Measurements from ENCODE around the gene ZNF619.
"Not testable (repeated sequence)": the region's sequence is repeated elsewhere in the genome, so short reads cannot be mapped to it uniquely, and the experiment has no call there.

ZNF619 gene

DNA sequence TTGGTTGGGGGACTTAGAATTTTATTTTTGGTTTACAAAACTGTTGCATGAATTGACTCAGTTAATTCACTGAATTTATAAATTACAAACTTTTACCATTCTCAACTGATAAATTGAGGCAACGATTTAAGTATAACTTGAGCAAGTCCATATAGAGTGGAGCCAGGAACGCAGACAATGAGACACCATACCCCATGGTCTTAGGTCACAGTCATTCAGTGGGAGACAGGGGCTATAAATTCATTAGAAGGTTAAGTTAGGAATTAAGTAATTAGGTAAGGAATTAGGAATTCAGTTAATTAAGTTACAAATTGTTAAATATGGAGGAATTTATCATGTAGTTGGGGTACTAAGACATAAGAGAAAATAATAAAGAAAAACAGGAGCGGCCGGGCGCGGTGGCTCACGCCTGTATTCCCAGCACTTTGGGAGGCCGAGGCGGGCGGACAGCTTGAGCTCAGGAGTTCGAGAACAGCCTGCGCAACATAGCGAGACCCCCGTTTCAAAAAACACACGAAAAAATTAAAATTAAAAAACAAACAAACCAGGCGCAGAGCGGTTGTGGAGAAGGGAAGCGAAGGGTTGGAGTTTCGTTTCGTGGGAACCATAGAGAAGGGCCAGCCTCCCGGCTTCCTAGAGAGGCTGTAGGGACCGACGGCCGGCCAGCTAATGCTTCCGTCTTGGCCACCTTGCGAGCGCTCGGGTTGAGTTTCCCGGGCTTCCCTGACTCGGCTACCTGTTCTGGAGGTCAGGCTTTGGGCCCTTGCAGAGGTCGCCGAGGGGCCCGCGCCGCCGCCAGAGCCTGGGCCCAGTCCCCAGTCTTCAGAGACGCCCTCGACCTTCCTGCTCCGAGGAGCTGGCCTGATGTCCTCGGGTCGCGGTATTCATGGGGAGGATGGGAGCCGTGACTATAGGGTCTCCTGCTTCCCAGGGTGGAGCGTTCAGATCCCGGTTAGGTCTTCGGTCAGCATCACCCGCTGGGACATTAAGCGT lies at the start of gene ZNF619:
Gene ZNF619 (plus strand): TSS at position 645 of the 993 bp plus-strand sequence. CDS start 858 bp downstream, outside the sequence.
- peak; percentile 16 for DNase-seq

DNA sequence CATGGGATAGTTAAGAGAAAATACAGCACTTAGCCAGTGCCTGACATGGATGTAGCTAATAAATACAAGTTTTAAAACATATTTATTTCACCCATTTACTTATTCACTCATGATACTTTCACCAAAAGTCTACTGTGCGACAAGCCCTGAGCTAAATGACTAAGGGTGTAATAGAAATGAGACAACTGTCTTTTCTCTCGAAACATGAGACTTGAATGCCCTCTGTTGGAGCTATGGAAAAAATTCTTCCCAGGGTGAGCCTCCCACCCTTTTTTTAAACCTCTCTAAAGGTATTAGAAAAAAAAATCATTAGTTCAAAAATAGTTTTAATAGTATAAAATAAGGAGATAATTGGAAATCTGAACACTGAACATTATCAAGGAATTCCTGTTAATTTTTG lies 44.1 kb upstream of the ZNF619 start:
- DNase-seq = no peak

GRCh38 chr3:40437889-40438288 lies 39.0 kb upstream of the ZNF619 start:
- DNase-seq = no peak

DNA sequence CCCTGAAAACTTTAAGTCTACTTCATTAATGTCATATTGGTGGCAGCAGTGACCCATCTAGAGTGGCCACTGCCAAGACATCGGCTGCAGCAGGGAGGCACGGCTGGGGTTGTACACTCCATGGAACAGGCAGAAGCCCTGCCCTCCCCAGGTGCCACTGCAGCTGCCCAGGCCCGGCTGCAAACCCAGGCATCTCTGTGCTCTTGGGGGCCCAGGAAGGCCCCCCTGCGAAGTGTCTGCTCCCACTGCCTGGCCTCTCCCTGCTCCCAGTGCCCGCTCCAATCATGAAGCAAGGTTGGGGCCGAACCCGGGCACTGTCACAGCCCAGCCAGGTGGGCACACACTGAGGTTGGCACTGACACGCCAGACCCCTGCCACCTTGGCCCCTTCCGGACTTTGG lies 31.9 kb upstream of the ZNF619 start:
- no peak for DNase-seq

DNA sequence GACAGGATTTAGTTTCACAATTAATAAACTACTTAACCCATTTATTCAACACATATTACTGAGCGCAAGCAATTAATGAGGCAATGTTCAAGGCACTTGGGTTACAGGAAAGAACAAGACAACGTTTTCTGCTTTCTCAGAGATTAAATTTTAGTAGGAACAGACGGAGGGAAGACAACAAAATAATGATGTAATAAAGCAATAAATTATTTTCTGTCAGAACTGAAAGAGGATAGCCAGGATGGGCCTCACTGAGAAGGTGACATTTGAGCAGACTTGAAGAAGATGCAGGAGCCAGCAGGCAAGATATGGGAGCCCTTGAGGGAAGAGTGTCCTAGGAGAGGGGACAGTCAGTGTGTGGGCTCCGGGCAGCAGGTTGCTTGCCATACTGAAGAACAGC lies 31.0 kb upstream of the ZNF619 start:
- DNase-seq = no peak

DNA sequence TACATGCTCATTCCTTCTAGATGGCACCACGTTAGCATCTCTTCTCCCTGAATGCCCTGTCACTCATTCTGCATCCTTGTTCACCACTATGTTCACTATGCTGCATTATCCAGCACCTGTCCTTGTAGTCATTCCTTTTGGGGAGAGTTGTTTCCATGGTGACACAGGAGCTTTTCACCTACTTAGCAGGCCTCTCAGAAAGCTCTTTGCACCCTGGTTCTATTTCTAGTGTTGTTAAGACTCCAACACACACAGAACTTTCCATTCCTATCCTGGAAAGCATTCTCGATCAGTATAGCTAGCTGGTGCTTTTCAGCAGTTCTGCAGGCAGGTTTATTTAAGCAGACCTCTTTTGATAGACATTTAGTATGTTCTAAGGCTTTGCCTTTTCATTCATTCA lies 26.5 kb upstream of the ZNF619 start:
- no peak for DNase-seq

DNA sequence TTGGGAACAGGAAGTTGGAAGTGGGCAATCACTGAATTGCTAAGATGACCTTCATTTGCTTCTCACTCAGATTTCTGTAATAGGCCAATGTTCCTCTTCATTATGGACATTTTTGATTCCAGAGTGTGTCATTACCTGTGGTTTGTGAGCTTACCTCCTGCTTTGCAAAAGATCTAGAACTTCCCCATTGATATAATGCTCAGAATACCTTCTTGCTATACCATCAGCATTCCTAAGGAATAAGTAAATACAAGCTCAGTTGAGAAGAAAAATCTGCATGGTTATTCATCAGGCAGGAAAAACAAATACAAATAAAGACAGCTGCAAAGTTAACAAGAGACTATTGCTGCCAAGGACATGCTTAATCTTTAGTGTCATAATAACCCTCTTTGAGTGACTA lies 25.4 kb upstream of the ZNF619 start:
- DNase-seq = no peak

DNA sequence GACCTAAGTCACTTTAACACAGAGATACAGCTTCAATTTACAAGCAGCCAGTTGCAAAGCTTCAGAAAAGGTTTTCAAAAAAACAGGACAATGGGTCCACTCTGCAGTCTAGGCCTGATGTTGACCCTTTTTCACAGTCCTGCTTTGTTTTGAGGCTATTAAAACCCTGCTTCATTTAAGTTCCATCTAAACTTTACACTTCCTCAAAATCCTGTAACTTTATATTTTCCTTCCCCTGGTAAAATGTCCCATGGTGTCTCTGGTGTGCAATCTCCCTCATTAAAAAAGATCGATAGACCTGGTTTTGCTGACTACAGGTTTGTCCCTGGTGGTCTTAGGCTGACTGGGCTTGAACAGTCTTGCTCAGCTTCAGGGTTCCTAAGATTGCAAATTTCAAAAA lies 24.9 kb upstream of the ZNF619 start:
- no peak for DNase-seq

DNA sequence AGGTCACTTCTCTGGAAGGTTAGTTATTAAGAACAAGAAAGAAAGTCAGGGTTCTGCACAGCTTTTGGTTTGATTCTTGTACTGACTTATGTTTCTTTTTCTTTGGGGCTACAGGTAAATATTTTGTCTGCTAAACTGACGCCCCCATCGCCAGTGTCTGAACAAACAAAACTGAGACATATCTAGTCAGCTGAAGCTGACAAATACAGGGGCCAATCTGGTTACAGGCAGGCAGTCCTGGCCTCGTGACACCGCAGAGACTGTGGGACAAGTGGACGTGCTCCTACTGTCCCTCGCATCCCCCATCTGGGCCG lies 24.4 kb upstream of the ZNF619 start:
- no peak for DNase-seq

DNA sequence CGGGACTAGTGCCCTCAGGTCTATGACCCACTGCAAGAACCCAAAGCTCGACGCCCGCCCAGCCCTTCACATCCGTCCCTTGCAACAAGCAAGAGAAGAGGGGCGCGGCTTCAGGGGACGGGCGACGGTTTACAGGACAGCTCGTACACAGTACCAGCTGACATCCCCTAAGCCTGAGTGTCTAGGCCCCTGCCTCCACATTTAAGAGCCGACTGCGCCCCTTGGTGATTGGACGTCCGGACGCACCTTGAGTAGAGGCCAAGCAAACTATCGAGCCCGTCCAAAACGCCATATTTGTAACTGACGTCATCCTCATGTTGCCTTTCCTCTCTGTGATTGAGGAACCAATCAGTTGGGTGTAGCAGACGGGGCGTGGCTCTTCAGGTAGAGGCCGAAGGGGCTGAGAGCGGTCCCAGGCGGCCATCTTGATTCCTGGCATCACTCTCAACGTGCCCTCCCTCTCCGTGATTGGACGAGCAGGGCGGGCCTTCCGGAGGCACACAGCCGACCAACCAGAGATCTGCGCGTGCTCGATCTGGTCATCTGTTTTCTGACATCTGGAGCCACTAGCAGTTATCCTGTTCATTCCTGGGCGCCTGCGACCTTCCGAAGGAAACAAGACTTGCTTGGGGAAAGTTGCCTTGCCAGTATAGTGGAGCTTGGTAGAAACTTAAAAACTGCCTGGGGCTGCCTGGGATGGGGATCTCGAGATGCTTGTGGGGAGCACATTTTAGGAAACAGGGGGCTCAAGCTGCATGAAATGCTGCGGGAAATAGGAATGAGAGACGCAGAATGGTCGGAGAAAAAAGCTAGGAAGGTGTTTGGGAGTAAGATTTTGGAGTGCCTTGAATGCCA lies 23.8 kb upstream of the ZNF619 start:
- peak; percentile 94 for DNase-seq

DNA sequence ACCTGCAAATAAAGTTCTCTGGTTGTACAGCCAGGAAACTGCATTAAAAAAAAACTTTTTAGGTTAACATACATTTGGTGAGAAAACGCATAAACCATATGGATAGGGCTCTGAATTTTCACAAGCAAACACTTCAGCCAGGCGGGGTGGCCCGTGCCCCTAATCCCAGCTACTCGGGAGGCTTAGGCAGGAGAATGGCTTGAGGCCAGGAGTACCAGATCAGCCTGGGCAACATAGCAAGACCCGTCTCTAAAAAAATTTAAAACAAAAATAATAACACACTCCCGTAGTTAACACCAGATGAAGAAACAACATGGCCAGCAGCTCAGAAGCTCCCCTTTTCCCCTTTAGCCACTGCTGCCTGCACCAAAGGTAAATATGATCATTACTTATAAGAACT lies 23.0 kb upstream of the ZNF619 start:
- no peak for DNase-seq

GRCh38 chr3:40455328-40455727 lies 21.6 kb upstream of the ZNF619 start:
- DNase-seq = no peak

DNA sequence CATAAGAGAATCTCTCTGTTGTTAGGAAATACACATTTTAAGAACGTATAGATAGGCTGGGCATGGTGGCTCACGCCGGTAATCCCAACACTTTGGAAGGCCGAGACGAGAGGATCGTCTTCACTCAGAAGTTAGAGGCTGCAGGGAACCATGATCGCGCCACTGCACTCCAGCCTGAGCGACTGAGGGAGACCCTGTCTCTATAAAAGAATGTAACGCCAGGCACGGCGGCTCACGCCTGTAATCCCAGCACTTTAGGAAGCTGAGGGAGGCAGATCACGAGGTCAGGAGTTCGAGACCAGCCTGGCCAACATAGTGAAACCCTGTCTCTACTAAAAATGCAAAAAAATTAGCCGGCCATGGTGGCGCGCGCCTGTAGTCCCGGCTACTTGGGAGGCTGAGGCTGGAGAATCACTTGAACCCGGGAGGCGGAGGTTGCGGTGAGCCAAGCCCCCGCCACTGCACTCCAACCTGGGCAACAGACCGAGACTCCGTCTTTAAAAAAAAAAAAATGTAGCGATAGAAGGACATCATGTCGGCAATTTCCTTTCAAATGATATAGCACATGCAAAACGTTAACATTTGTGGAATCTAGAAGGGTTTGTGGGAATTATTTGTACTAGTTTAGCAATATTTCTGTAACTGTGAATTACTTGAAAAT lies 20.5 kb upstream of the ZNF619 start:
- no peak for DNase-seq

- DNase-seq = peak; percentile 73
Measured at GRCh38 chr3:40456940-40457823, 19.7 kb upstream of the ZNF619 start, which contains the start of gene RPL14. RPL14 (plus strand) TSS chr3:40457339; CDS start chr3:40457472, 133 bp downstream.

GRCh38 chr3:40458473-40458872 lies 18.4 kb upstream of the ZNF619 start:
- no peak for DNase-seq

- not testable (repeated sequence) for DNase-seq
Measured at GRCh38 chr3:40460481-40460880, 16.4 kb upstream of the ZNF619 start.

DNA sequence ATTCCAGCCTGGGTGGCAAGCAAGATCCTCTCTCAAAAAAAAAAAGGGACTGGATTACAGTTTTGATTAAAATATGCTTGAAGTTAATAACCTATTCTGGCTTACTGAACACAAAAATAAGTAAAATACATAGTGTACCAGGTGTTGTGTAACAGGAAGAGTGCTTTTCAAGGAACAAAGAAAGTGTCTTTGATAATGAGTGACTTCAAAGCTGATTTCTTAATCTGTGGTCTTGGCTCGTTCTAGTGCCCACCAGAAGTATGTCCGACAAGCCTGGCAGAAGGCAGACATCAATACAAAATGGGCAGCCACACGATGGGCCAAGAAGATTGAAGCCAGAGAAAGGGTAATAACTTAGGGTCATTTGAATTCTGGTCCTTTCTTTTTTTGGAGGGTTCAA lies 15.8 kb upstream of the ZNF619 start:
- DNase-seq = no peak

GRCh38 chr3:40462838-40463237 lies 14.1 kb upstream of the ZNF619 start:
- not testable (repeated sequence) for DNase-seq

DNA sequence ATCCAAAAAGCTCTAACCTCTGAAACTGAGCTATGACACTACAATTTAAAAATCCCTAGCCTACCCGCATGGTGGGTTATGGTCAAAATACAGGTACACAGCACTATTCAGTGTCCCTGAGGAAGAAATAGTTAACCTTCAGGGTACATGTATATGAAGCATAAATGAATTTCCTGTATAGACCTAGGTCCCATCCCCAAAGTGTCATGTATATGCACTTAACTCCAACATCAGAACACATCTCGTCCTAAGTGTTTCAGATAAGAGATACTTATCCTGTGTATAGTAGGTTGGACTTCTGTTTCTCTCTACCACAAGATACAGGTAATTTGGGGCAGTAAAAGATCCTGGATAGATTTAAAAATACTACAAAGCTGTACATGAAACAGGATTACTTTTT lies 13.3 kb upstream of the ZNF619 start:
- DNase-seq = no peak

GRCh38 chr3:40464339-40465110 lies 12.4 kb upstream of the ZNF619 start:
- DNase-seq = no peak

- no peak for DNase-seq
Measured at GRCh38 chr3:40465111-40465407, 11.9 kb upstream of the ZNF619 start.

- DNase-seq = no peak
Measured at GRCh38 chr3:40465456-40465855, 11.5 kb upstream of the ZNF619 start.
